Liver (tissue), 3 donors: ENCODE data around the gene CALR.

ENCODE experiments used
- CTCF ChIP-seq: fragments of 150-350 bp; IDR thresholded peaks from 2 replicates; pipeline ENCODE4 v1.5.1; 2017; ENCODE audit warnings: improper control_type of control experiment, low read depth, low read length; ENCODE audit not compliant: missing input control
- EGR1 ChIP-seq, 2 donors: IDR thresholded peaks; 2 replicates each; pipeline ENCODE4 v1.6.1; 2016 to 2018; ENCODE audit warnings: antibody characterized with exemption in 2 of 2, low read depth in 2 of 2
- FOXA1 ChIP-seq: IDR thresholded peaks from 2 replicates; pipeline ENCODE4 v1.6.1; 2016; ENCODE audit warnings: antibody characterized with exemption
- GABPA ChIP-seq, 2 donors: IDR thresholded peaks in 1 of 2; conservative IDR thresholded peaks in 1 of 2; 2 replicates each; pipeline ENCODE4 v1.6.1; 2016; ENCODE audit warnings: antibody characterized with exemption in 2 of 2, mild to moderate bottlenecking in 1 of 2, moderate library complexity in 1 of 2
- JUND ChIP-seq, 2 donors: IDR thresholded peaks; 2 replicates each; pipeline ENCODE4 v1.6.1; 2016; ENCODE audit warnings: antibody characterized with exemption in 2 of 2
- MAX ChIP-seq: IDR thresholded peaks from 2 replicates; pipeline ENCODE4 v1.6.1; 2016; ENCODE audit warnings: antibody characterized with exemption
- RAD21 ChIP-seq, 2 donors: IDR thresholded peaks; 2 replicates each; pipeline ENCODE4 v1.6.1; 2016; ENCODE audit warnings: antibody characterized with exemption in 2 of 2, mild to moderate bottlenecking in 2 of 2
- REST ChIP-seq: IDR thresholded peaks from 2 replicates; pipeline ENCODE4 v1.6.1; 2016; ENCODE audit warnings: antibody characterized with exemption, mild to moderate bottlenecking
- SP1 ChIP-seq: IDR thresholded peaks from 2 replicates; pipeline ENCODE4 v1.6.1; 2018; ENCODE audit warnings: antibody characterized with exemption, mild to moderate bottlenecking
- TAF1 ChIP-seq: conservative IDR thresholded peaks from 2 replicates; pipeline ENCODE4 v1.6.1; 2016; ENCODE audit warnings: antibody characterized with exemption, mild to moderate bottlenecking
- YY1 ChIP-seq: IDR thresholded peaks from 2 replicates; pipeline ENCODE4 v1.6.1; 2016; ENCODE audit warnings: antibody characterized with exemption, mild to moderate bottlenecking
- ZBTB33 ChIP-seq: IDR thresholded peaks from 2 replicates; pipeline ENCODE4 v1.6.1; 2016; ENCODE audit warnings: antibody characterized with exemption
- donor health status: healthy.
- donor health status: healthy.

- no peak for TF ChIP-seq CTCF
- TF ChIP-seq RAD21 (IDR thresholded peaks at IDR 0.05) = no peak
- TF ChIP-seq TAF1 = no peak
- TF ChIP-seq MAX = no peak
- no peak for TF ChIP-seq FOXA1
- no peak for TF ChIP-seq JUND (IDR thresholded peaks at IDR 0.05)
- no peak for TF ChIP-seq SP1
- no peak for TF ChIP-seq YY1
- no peak for TF ChIP-seq EGR1 (IDR thresholded peaks at IDR 0.05; ENCODE audit: low read depth in 2 of 2)
- TF ChIP-seq REST = no peak
- no peak for TF ChIP-seq GABPA (IDR thresholded peaks at IDR 0.05 in 1 of 2, conservative IDR thresholded peaks at IDR 0.05 in 1 of 2)
- no peak for TF ChIP-seq ZBTB33
Observed at GRCh38 chr19:12965812-12966135, 27.4 kb downstream of the CALR start.
